Daoy (cell line): Measurements from ENCODE around the gene PPP1R1C. TPM values are rescaled to one million over a fixed set of nuclear protein-coding genes. Genes with fewer than 3 reads are reported as not detected.
A peak's percentile ranks its signal among the peaks of the same experiment; 100 is the strongest.

Source experiments
- DNase-seq: peaks from one replicate; pipeline ENCODE4 v3.0.0-alpha.2; 2015; ENCODE audit warnings: low read depth
- total RNA-seq: library from RNA; depleted of rRNA; stranded (reverse); fragments of >200 nt; shearing (Covaris generic); gene quantifications from 2 replicates; pipeline ENCODE4 v1.2.3, GENCODE V29; 2014

Gene PPP1R1C
- total RNA-seq, 1 experiment from 2014 or later: 1.7 TPM

- no peak for DNase-seq
Observed at GRCh38 chr2:182103526-182103925, 117.9 kb downstream of the PPP1R1C start.

- DNase-seq: no peak
Observed at GRCh38 chr2:182110347-182110746, 124.7 kb downstream of the PPP1R1C start.

DNA sequence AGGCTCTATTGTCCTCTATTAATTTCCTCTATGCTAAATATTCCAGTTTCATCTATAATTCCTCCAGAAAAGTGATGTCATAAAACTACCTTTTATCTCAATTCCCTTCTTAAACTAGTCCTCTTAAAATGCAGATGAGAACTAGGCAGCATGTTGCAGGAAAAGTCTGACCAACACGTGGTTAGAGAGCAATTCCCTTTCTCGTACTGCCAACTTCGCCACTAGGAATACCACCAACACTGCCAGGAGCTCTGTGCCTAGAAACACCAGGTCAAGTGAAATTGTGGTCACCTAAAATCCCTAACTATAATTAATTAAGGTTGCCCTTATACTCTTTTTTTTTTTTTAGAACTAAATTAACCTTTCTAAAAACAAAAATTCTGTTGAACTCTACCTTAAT lies 127.7 kb downstream of the PPP1R1C start:
- no peak for DNase-seq

GRCh38 chr2:182115258-182115657 lies 129.6 kb downstream of the PPP1R1C start:
- DNase-seq: no peak

- no peak for DNase-seq
Observed at GRCh38 chr2:182116774-182117173, 131.1 kb downstream of the PPP1R1C start.

GRCh38 chr2:182117196-182117595 lies 131.5 kb downstream of the PPP1R1C start:
- no peak for DNase-seq

DNA sequence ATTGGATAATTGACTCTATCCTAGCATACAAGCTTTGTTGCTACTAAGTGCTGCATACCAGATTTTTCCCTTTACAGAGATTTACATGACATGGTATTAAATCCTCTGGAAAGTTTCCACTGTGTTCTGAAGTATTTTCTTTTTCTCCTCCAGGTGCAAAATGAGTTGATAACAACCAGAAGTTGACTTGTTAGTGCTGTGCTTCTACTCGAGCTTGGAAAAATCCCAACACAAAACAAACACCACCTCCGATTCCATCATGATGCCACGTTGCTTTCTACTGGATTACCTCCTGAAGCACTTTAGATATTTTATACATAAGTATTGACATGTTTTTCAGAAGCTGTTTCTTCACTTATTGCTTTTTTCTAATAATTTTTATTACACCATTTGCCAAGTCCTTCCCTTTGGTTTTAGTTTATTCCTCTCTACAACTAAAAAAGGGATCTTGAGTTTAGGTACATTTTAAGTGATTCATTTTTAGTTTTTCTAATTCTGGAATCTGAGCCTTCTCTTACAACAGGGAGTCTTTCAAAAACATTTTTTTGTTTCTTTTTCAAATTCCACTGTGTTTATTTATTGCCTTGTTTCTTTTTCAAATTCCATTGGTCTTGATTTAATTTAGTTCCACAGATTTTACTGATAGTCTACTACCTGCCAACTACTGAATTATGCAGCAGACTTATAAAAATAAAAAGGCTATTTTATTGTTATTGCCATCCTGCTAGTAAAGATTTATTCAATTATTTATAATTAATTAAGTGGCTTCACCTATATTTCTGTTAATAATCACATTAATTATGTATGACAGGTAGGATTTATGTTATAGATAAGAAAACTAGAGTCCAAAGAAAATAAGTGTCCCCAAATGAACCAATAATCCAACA lies 143.4 kb downstream of the PPP1R1C start:
- DNase-seq: no peak

- DNase-seq: no peak
Observed at GRCh38 chr2:182132605-182133004, 147.0 kb downstream of the PPP1R1C start.

DNA sequence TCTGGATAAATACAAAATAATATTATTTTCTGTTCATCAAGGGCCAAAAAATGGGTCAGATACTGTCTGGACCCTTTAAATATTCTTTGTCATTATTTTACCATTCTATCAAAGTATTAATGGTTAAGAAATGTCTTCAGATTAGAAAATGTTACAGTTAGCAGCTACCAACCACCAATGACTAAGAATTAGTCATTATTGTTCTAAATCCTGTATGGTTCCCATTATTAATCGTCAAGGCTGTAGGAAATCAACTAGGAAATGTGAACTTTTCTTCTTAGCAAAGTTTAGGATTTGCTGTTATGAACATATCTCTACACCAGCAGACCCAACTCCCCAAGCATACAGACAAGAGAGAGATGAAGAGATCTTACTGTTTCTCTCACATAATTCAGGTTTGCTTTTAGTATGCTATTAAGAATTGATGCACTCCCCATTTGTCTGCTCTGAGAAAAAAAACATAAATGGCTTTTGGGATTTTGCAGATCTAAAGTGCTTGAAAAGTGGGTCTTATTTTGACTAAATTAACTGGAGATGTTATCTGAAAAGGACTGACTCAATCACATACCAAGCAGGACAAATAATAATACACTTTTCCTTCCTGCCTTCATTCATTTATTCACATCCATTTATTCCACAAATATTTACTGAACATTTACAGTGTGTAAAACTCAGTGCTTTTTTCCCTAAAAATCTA lies 147.7 kb downstream of the PPP1R1C start:
- DNase-seq: no peak

- DNase-seq: no peak
Observed at GRCh38 chr2:182134201-182134600, 148.5 kb downstream of the PPP1R1C start.

DNA sequence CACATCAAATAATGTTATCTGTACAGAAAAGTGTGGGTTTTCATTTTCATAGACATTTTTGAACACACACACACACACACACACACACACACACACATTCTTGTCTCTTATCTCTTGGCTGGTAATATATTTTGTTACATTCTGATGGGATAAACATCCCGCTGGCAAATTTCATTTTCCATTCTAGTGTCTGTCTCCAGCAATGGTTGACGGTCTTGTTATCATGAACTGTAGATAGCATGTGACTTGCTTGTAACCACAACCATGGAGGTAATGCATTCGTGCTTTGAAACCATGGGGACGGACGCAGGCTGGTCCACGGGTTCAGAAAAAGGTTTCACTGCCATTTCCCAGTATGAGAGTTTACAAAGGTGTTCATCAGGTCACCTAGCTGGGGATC lies 156.4 kb downstream of the PPP1R1C start:
- DNase-seq: no peak

DNA sequence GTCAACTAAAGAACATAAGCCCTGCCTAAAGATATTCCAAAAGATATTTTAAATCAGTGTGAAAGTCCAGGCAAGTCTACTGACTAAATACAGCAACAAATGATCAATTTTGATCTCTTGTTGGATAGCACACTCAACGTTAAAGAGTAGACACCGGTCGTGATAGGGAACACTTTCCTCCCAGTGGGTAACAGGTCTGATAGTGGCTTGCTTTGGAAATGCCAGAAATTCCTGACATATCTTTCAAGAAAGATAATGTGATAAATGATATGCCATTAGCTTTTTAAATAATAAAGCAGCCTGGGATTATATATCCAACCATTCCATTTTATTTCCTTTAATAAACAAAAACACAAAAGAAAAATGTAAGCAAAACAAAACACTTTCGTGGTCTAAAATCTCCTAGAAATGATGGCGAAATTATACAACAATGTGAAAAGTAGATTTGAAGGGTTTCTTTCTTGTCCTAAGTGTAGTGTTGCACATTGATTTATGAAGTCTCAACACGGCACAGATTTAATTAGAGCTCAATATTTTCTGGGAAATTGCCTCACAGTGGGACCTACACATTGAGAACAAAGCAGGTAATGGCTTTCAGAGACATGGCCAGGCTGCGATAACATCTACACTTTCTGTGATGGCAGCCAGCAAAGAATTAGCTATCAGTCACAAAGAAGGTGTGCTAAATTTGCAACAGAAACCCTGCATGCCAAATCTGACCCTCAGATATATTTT lies 158.6 kb downstream of the PPP1R1C start:
- peak; percentile 7 for DNase-seq

GRCh38 chr2:182144776-182145165 lies 159.1 kb downstream of the PPP1R1C start:
- peak; percentile 46 for DNase-seq

- DNase-seq: peak; percentile 4
Observed at GRCh38 chr2:182148344-182148743, 162.7 kb downstream of the PPP1R1C start.

GRCh38 chr2:182163878-182164277 lies 178.2 kb downstream of the PPP1R1C start:
- DNase-seq: no peak

- no peak for DNase-seq
Observed at GRCh38 chr2:182164686-182165085, 179.0 kb downstream of the PPP1R1C start.

- DNase-seq: no peak
Observed at GRCh38 chr2:182165202-182165601, 179.5 kb downstream of the PPP1R1C start.

GRCh38 chr2:182166406-182166805 lies 180.8 kb downstream of the PPP1R1C start:
- no peak for DNase-seq

DNA sequence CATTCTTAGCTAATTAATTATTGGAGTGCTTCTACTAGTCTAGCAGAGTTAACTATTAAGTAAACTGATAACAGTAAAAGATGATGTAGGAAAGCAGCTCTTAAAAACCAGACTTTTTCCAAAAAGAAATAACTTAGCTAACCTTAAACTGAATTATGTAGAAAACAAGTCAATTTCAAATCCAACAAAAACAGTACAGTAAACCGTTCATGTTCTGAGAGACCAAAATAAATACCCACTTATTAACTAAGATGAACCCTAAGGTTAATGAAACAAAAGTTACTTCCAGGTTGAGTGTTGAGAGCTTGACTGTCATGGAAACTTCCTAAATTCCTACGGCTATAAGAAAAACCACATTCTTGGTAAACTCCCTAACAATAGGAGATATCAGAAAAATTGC lies 181.2 kb downstream of the PPP1R1C start:
- no peak for DNase-seq
